ENCODE results near the gene SEMA5B.

Gene SEMA5B

GRCh38 chr3:123027292-123028232 is at the start of gene SEMA5B:
TSS of gene SEMA5B (minus strand) at chr3:123027763. CDS start at chr3:122961263, 66,500 bp downstream.
- DNase-seq = no peak

DNA sequence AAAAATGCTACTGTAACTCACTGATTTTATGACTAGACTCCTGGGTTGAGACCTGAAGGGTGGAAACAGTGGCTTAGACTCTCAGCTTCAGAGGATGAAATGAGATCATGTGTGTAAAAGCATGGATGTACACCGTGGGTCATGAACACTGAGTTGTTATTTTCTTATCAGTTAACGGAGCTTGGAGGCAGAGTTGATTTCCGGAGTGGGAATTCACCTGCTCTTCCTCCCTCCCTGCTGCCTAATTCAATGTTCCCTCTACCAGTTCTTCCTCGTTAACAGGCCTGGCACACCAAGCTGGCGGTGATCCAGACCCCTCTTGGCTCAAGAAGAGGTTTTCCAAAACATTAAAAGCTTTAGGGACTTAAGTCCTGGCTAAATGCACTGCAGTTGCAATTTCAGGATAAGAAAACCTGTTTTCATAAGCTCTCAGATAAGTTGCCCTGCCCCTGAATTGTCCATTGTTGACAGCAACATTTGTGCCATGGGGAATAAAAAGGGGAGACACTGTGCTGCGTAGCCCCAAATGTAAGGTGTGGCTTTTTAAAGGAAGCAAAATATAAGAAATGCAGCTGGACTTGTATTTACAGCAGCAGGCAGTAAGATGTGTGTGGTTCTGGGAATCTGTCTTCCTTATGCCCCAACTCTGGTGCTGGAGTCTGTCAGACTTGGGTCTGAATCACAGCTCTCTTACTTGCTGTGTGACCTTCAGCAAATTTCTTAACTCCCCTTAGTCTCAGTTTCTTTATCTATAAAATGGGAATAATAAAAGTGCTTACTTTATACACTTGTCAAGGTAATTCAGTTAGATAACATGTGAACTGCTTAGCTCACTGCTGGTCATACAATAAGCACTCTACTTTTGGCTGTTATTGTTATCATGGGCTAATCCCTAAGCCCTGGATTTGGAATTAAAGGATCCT is 49.2 kb upstream of the SEMA5B start:
- DNase-seq = no peak

GRCh38 chr3:123076112-123076495 is 48.5 kb upstream of the SEMA5B start:
- no peak for DNase-seq

- DNase-seq = no peak
These were observed 47.8 kb upstream of the SEMA5B start for GRCh38 chr3:123075359-123075758.

GRCh38 chr3:123072564-123072963 is 45.0 kb upstream of the SEMA5B start:
- no peak for DNase-seq

DNA sequence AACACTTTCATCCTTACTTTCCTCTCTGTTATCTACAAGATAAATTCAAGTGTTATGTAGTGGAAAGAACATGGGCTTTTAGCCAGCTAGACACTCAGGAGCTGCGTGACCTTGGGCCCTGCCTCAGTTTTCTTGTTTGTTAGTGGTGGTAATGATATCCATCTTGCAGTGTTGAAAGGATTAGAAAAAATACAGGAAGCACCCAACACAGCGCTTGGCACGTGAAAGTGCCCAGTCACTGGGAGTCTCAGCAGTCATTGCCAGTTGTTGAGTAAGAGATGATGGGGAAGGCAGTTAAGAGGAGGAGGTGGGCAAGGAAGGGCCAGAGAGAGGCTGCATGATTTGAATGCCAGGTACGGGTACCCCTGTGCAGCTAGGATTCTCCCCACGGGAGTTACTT is 44.6 kb upstream of the SEMA5B start:
- no peak for DNase-seq

- no peak for DNase-seq
These were observed 44.0 kb upstream of the SEMA5B start for GRCh38 chr3:123071581-123071980.

GRCh38 chr3:123071146-123071545 is 43.6 kb upstream of the SEMA5B start:
- no peak for DNase-seq

- DNase-seq = no peak
These were observed 42.9 kb upstream of the SEMA5B start for GRCh38 chr3:123070510-123070909.

- DNase-seq = no peak
These were observed 41.2 kb upstream of the SEMA5B start for GRCh38 chr3:123068601-123069381.

- DNase-seq = no peak
These were observed 40.4 kb upstream of the SEMA5B start for GRCh38 chr3:123067689-123068600.

- DNase-seq = peak; percentile 26
These were observed 39.5 kb upstream of the SEMA5B start, which contains the start of gene PDIA5 for GRCh38 chr3:123066896-123067688. TSS of gene PDIA5 (plus strand) at chr3:123067025. CDS start at chr3:123067165, 140 bp downstream.

DNA sequence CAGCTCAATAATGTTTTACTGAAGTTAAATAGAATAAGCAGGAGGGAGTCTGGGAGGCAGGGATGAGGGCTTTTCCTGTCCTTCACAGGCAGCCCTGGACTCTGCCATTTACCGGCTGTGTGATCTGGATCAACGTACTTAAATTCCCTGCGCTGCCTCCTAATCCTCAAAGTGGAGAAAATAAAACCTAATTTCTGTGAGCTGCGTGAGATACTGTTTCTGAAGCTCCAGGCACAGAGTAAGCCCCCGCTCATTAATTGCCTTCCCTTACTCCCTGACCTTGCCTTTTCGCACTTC is 39.0 kb upstream of the SEMA5B start:
- no peak for DNase-seq

DNA sequence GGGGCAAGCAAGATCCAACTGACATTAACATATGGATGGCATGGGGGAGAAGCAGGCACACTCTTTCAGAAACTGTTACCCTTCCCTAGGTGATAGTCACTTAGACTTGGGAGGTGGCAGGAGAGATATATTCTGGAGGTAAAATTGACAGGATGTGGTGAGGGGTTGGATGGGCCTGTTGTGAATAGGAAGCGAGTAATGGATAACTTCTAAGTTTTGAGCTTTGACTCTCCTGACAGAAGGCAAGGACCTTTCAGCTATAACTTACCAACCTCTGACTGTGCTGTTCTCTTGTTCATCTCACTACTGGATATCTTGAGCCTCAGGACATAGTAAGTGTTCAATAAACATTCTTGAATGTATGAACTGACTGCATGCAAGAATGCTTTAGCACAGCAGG is 37.4 kb upstream of the SEMA5B start:
- DNase-seq = no peak

GRCh38 chr3:123064506-123064905 is 36.9 kb upstream of the SEMA5B start:
- no peak for DNase-seq

- no peak for DNase-seq
These were observed 35.5 kb upstream of the SEMA5B start for GRCh38 chr3:123063034-123063433.

GRCh38 chr3:123061856-123062255 is 34.3 kb upstream of the SEMA5B start:
- DNase-seq = no peak

DNA sequence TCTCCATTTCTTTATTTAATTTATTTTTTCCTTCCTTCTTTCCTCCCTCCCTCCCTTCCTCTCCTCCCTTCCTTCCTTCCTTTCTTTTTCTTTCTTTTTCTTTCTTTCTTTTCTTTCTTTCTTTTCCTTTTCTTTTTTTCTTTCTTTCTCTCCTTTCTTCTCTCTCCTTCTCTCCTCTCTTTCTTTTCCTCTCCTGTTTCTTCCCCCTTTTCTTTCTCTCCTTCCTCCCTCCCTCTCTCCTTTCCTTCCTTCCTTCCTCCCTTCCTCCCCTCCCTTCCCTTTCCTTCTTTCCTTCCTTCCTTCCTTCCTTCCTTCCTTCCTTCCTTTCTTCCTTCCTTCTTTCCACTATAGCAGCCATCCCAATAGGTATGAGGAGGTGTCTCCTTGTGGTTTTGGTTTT is 32.5 kb upstream of the SEMA5B start:
- no peak for DNase-seq

GRCh38 chr3:123058505-123058904 is 30.9 kb upstream of the SEMA5B start:
- DNase-seq = no peak

DNA sequence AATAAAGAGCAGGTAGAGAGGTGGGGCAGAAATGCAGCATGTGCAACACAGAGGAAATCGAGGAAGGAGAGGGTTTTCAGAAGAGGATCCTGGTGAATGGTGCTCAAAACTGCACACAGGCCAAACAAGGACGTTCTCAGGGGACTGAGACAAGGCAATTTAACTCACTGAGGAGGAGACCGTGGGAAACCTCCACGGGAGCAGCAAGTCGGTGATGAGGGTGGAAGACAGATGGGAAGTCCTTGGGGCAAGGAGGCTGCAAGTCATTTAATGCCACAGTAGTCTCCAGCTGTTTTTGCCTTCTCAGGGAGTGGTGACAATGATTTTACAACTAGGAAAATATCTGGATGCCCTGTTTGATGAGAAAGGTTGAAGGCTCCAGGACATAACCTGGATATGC is 27.8 kb upstream of the SEMA5B start:
- DNase-seq = no peak

GRCh38 chr3:123054931-123055330 is 27.4 kb upstream of the SEMA5B start:
- no peak for DNase-seq

Measured in activated CD4-positive, alpha-beta T cell treated with anti-CD3 and anti-CD28 coated beads, Interleukin-2, amount 50 U/mL, for 1 hour (primary cell).